NCI-H2081 treated with DMSO at 0.1 percent for 48 hours (cell line): ENCODE data around the gene MAGEF1.
"Not testable (repeated sequence)": the region's sequence is repeated elsewhere in the genome, so short reads cannot be mapped to it uniquely, and the experiment has no call there.

Experiments
- DNase-seq: peaks from one replicate; lab custom pipeline; 2025; lab: John Stamatoyannopoulos, UW

Gene MAGEF1

DNA sequence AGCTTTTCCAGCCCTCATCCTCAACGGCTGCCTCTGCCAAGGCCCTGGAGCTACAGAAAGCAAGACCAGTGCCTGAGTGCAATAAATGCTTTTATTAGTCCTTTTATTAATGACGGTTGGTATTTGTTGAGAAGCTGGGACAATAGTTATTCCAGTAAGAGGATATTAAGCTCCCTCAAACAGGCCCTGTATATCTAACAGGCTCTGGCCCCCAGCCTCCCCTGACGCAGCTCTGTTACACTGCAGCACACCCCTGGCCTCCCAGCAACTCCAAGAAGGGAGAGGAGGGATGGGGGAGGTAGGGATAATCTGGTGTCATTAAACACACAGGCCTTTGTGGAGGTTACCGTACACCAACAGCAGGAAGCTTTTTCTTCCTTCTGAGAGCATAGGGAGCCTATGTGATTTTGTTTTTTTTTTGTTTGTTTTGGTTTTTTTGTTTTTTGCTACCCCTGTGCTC, 30.8 kb upstream of the MAGEF1 start:
- no peak for DNase-seq

DNA sequence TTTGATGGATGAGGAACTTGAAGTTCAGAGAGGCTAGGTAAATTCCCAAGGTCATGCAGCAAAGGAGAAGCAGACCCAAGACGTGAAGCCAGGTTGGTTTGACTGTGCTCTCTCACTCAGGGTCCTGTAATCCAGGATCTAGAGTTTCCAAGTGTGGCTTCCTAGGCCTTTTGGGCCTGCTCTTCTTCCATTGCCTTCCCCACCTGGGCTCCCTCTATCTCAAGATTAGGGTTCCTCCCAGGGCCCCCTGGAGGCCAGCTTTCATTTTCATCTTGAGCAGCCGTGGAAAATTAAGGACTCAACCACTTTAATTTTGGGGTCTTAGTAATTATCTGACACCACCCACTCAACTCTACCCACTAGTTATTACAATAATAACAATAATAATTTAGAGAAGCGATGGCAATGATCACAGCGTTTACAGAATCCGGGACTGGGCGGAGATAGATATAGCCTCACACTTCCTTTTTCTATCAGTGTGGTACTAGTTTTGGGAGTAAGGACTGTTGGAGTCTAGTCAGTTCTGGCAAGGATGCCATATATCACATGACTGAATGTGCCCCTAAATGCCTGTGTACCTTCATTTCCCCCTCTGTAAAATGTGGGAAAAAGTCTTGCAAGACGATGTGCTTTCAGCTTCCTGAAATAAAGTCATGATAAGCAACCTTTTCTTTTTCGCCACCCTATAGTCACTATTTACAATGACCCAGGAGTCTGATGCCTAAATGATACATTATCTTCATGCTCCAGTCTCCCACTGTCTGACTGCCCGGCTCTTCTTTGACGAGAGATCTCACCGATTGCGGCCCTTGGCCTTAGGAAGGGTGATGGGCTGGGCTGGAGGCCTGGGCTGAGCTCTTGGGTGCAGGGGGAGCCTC, 30.2 kb upstream of the MAGEF1 start:
- DNase-seq = no peak

DNA sequence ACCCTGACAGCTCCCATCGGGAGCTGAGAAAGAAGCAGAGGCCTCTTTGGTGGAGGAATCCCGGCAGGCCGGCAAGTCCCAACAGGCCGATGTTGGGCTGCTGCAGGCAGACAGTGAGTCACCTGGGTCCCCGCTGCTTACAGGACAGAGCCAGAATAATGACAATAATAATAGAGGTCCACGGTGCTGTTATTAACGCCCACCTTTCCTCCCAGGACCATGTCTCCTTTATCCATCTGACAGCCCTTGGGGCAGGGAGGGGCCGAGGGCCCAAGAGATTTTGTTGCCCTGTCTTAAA, 29.3 kb upstream of the MAGEF1 start:
- DNase-seq = no peak

DNA sequence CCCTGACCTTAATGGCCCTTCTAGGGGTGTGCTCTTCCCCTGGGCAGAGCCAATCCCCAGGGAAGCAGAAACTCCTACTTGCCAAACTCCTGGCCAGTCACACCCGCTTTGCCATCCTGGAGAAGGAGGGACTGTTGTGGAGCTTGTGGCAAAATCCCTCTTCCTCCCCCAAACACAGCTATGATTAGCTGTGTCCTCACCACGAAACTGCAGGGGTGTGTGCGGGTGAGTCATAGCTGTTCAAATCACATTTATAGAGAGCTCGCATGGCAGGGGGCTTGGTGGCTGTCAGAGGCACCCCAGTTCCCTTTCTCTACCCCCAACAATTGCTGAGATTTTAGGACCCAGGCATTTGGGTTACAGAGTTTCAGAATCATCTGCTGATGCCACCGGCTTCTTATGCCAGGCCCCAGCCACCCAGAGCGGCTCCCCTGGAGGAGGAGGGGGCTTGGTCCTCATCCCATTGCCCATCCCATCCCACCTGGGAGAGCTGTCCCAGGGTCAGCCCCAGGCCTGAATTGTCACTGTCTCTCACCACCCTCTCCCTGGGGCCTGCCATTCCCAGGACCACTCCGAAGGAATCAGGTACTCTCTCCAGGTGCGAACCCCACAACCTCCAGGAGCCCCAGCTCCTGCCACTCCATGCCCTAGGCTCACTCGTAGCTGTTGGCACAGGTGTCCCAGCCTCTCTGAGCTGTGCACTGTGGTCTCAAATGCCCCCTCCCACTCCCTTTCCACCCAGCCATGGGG, 28.8 kb upstream of the MAGEF1 start:
- no peak for DNase-seq

DNA sequence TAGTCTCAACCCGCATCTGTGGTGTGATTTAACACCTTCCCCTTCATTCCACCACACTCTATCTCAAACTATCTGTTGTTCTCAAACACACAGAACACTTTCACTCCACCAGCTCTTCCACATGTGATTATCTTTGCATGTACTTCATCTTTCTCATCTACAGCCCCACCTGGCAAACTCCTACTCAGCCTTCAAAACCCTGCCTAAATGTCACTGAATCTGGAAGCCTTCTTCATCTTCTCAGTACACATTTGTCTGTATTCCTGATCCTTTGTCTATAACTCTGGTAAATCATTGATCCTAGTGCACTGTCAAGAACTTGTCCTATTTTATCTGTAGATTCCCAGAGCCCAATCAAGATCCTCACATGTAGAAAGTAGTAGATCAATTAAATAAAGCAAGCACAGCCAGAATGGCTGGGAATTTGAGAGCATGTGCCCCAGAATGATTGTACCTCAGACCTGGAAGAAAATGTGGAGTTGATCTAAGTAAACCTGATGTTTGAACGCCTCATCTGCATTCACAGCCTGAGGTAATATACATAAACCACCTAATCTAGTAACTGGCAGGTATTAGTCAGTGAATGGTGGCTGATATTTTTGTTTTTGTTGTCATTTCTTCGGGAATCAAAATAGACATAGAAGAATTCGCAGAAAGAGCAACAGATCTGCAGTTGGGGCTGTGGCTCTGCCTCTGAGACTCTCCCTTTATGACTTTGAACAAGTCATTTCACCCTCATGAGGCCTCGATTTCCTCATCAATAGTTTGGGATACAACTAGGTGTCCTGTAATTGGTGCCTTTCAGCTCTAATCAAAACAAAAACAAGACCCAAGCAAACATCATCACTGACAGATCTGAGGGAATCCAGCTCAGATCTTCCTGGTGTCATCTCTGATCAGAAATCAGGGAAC, 28.0 kb upstream of the MAGEF1 start:
- no peak for DNase-seq

DNA sequence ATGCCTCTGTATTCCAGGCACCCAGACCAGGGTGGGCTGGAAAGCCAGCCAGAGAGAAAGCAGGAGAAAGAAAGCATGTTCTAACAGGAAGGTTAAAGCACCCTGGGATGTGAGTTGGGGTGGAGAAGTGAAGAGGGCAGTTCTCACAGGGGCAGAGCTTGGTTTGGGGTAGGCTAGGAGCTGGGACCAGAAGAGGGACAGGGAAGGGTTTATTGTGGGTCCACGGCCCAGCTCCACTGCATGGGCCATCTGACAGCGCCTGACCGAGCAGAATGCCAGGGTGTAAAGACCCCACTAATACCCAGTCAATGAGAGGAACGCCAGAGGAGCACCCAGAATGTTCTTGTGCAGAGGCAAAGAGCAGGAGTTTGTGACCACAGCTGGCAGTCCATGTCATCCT, 27.1 kb upstream of the MAGEF1 start:
- DNase-seq = no peak

DNA sequence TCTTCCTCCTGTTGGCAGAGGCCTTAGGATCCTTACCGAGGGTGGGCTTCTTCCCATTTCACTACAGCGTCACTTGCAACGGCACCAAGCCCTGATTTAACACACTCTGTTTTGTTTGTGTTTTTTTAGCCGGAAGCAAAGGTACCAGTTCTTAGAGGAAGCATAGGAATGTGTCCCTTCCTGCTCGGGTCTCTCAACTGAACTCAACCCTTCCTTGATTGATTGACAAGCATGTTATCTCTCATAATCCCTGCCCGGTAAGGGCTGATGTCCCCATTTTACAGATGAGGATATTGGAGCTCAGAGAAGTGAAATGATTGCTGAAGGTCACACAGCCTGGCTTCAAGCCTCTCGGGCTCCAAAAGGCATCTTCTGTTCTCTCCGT, 26.6 kb upstream of the MAGEF1 start:
- no peak for DNase-seq

DNA sequence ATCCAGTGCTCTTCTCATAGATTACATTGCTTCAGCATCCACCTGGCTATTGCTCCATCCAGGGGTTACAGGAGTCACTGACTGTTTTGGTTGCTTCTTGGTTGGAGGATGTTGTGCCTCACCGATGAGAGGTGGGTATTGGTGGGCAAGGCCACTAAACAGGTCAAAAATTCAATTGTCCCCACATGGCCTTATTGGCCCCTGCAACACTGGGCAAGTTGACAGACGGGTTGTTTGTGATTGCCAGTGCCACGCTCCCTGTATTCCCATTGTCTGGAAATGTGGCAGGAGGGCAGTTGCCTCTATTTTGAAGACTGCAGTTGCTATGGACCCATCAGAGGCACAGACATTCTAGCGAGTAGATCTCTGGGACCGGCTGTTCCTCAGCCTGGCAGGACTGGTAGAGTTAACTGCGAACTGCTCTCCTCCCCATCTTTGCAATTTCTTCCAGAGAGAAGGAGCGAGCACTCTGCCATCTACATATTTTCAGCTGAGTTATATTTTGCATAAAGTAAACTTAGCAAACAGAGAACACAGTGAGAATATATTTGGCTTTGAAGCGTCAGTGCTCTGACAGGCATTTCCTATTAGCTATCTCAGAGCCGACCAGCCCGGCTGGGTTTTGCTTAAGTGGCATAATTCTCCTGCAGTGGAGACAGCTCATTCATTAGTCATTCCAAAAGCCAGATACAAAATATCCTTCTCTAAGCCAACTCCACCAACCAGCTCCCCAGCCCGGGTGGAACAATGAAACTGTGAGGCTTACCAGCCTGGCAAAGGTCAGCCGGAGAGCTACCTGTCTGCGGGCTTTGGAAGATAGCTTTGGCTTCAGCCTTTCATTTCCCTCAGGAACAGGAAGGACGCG, 26.0 kb upstream of the MAGEF1 start:
- no peak for DNase-seq

DNA sequence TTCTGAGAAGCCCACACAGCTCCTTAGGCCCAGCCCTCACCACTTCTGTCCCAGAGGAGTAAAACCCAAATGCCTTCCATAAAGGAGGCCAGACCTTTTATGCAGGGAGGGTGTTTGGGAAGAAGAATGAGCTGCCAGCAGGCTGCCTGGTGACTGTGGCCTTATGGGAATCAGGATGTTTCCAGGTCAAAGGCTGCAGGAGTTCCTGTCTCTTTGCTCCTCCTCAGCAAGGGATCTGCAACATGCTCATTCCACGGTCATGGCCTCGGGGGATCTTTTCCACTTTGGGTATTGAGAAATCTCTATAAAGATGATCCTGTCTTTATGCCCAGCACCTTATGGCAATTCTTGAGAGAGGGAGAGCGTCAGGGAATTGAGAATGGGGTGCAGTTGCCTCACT, 25.2 kb upstream of the MAGEF1 start:
- DNase-seq = no peak

DNA sequence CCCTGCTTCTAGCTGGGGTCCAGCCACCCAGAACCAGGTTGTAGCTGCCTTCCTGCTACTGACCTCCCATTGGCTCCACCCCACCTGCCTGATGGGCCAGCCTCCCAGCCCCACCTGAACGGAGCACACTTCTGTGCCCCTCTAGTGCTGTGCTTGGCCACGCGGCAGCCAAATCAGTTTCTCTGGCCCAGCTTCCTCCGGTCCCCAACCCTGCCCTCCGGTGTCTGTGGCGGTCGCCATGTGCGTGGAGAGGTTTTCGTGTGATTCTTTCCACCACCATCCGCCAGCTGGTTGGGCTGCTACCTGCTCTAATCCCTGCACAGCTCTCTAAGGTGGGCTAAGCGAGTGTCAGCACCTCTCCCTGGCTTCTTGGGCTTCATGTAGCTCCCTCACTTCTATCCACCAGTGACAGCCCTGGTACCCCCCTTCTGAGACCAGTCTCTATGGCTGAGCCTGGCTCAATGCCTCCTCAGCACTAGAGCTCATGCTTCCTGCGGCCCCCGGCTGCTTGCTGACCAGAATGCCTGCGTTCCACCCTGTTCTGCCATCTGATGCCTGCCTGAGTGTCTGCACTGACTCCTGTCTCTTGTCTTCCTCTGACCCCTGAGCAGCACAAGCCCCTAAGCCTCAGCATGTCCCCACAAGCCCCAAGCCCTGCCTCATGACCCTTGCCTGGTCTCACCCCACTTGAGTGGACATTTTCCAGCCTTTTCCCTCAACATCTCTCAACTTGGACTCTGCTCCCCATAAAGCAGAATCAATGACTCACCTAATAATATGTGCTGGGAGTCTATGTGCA, 23.2 kb upstream of the MAGEF1 start:
- DNase-seq = no peak

DNA sequence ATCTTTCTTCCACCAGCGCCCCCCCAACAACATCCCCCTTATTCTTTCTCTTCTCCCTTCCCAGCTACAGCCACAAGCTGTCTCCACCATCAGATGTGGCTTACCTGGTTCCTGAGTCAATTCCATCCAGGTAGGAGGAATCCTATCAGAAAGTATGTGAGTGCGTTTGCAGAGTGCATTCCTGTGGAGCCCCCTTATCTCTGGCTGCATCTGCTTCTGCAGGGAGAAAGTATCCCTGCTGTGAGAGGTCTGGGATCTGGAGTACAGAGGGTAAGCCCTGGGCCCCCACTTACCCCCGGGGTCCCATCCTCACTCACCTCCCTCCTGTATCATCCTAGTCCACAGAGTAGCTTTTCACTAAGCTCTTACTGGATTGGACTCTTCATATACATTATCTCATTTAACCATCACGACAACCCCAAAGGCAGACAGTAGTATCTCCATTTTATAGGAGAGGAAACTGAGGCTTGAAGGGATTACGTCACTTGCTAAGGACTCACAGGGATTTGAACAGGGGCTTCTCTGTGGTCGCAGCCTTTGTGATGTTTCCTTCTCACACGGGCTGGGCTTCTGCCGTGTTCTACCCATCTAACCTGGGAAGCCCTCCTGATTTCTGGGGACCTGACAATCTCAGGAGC, 22.2 kb upstream of the MAGEF1 start:
- DNase-seq = no peak

DNA sequence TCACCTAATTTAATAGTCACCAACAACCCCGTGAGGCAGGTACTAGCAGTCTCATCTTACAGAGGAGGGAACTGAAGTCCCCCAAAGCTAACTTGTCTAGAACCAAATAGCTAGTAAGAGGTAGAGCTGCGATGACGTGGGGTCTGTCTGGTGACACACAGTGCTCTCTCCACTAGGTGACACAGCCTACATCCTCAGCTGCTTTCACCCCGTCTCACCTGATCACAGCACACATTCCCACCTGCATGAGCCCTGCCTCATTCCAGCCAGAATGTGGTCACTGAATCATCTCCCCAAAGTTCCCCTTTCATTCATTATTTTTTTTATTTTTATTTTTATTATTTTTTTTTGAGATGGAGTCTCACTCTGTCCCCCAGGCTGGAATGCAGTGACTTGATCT, 21.3 kb upstream of the MAGEF1 start:
- no peak for DNase-seq

DNA sequence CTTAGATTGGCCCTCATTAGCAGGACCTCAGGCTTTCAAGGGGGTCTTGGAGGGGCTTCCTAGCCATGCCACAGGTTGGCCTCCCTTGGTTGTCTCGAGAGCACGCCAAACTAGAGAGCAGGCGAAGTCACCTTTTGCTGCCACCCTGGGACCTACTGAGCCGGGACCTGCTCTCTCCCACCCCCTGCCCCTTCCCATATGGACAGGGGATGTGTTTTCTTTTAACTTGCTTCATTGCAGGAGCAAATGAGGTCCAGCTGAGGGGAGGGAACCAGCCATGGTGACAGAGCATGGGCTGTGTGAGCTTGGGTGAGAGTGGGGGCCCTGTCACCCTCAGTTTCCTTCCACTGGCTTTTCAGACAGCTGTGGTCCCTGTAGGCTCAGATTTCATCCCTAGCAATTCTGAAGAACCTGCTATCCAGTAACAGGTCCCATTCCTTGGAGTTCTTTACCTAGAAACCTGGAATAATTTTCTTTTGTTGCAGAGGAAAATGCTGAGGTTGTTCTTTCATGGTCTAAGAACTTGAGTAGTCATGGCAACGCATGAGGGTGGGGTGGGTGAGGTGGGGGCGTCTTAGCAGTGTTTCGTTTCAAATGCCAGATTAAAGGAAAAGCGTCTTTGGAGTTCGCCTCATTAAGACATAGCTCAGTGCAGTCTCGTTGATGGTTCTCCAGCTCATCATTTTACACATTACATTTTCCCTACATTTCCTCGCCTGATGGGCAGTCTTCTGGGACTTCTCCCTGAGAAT, 20.1 kb upstream of the MAGEF1 start:
- no peak for DNase-seq

DNA sequence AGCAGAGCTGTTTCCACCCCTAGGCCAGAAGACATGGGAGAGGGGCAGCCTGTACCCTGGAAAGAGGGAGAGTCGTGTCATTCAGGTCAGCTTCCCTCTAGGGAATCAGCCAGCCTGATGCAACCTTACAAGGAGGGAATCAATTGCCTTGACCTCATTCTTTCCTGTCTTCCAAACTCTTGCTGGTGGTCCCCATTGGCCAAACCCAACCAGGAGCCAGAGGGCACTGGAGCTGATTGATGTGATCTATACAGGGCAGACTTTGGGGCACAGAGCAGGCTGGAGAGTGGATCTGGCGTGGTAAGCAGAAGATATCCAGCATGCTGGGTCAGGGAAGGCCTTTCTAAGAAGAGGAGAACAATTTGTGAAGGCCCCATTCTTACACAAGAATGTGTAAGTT, 19.1 kb upstream of the MAGEF1 start:
- DNase-seq = no peak

DNA sequence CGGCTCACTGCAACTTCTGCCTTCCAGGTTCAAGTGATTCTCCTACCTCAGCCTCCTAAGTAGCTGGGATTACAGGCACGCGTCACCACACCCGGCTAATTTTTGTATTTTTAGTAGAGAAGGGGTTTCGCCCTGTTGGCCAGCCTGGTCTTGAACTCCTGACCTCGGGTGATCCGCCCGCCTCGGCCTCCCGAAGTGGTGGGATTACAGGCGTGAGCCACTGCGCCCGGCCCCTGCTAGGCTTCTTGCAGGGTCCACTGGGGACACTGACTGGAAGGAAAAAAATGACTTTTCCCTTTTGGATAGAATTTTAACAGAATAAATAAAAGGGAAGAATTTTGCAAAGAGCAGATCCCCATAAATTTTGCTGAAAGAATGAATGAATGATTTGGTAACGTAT, 17.3 kb upstream of the MAGEF1 start:
- DNase-seq = not testable (repeated sequence)

DNA sequence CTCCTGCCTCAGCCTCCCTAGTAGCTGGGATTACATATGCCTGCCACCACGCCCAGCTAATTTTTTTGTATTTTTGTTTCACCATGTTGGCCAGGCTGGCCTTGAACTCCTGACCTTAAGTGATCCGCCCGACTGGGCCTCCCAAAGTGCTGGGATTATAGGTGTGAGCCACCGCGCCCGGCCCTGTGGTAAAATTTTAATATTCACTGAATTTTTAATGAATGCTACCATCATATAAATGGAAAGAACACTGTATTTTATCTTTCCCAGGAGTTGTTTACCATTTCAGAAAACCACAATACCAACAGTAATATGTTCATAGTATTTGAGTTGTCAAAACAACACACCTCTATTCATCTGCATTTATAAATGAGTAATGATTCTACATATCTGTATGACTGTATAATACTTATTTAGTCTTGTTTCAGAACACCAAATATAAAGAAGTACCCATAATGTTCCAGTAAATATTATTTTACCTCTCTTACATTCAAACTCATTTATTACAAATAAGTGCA, 16.2 kb upstream of the MAGEF1 start:
- no peak for DNase-seq

DNA sequence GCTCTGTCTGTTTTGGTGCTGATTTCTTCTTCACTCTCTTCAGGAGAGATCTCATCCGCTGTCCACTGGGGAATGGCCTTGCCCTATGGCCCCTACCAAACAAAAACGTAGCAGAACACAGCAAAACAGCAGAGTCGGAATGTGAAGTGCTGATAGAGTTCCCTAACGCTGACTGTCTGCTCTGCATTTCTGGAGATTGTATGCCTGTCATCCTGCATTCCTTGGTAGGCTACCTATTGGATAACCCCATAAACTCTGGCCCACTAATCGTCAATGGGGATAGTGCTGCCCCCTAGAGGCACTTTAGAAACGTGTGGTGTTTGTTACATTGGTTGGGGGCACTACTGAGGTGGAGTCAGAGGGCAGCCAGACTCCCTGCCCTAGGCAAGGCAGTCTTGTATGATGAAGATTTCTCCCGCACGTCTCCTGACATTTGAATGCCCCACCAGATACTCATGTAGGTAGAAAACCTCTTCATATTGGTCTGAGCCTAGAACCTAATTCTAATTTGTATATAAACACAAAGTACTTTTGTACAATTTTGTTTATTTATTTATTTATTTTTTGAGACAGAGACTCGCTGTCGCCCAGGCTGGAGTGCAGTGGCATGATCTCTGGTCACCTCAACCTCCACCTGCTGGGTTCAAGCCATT, 15.6 kb upstream of the MAGEF1 start:
- no peak for DNase-seq

DNA sequence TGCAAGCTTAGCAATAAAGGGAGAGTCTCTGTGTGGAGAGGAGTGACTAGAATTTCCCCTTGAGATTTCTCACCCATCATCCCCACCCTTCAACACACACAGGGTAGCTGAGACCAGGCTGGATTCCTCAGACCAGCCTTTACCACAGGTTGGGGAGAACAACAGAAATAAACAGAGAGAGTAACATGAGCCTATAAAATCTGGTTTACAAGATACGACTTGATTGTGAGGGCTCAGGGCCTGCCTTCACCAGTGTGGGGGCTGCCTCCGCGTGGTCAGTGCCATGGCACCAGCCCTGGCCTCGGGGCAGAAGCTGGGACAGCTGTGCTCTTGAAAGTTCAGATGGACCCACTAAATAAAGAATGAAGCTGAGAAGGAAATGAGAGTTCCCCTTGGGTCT, 14.6 kb upstream of the MAGEF1 start:
- DNase-seq = no peak
